Spleen (tissue), 11 donors: ENCODE measurements around the gene POLR2F. TPM values are rescaled to one million over a fixed set of nuclear protein-coding genes. Genes with fewer than 3 reads are reported as not detected.
A peak's percentile ranks its signal among the peaks of the same experiment; 100 is the strongest.

Experiments
- DNase-seq: peaks from one replicate; pipeline ENCODE4 v3.0.0-alpha.2; 2020
- H3K27ac ChIP-seq, 8 donors: fragments of 200-600 bp; sonication (generic) in 7 of 8; 1 replicate in 4 of 8; 2 replicates in 4 of 8; pipeline versions ENCODE4 v1.5.0 to v1.8.0; 2016 to 2021; ENCODE audit warnings: inconsistent platforms in 4 of 8, mild to moderate bottlenecking in 4 of 8, moderate library complexity in 1 of 8
- H3K27me3 ChIP-seq, 7 donors: fragments of 200-600 bp; sonication (generic) in 6 of 7; replicated peaks in 1 of 7; 1 replicate in 4 of 7; 2 replicates in 3 of 7; pipeline versions ENCODE4 v1.5.0 to v1.8.0; 2016 to 2021; ENCODE audit warnings: inconsistent platforms in 3 of 7, mild to moderate bottlenecking in 1 of 7
- H3K36me3 ChIP-seq, 6 donors: fragments of 200-600 bp; sonication (generic) in 5 of 6; 1 replicate in 4 of 6; 2 replicates in 2 of 6; pipeline versions ENCODE4 v1.5.0 to v1.8.0; 2016 to 2021; ENCODE audit warnings: inconsistent platforms in 2 of 6
- H3K4me1 ChIP-seq, 6 donors: fragments of 200-600 bp; sonication (generic) in 5 of 6; 1 replicate in 3 of 6; 2 replicates in 3 of 6; pipeline versions ENCODE4 v1.5.0 to v1.8.0; 2016 to 2021; ENCODE audit warnings: inconsistent platforms in 3 of 6
- H3K4me3 ChIP-seq, 8 donors: fragments of 200-600 bp; sonication (generic) in 7 of 8; 1 replicate in 4 of 8; 2 replicates in 4 of 8; pipeline versions ENCODE4 v1.5.0 to v1.8.0; 2016 to 2021; ENCODE audit warnings: inconsistent platforms in 4 of 8, mild to moderate bottlenecking in 4 of 8, moderate library complexity in 2 of 8
- H3K9me3 ChIP-seq, 8 donors: fragments of 200-600 bp; sonication (generic) in 7 of 8; 1 replicate in 4 of 8; 2 replicates in 4 of 8; pipeline versions ENCODE4 v1.5.0 to v1.8.0; 2016 to 2021; ENCODE audit warnings: inconsistent platforms in 4 of 8
- POLR2A ChIP-seq, 3 donors: fragments of 450-650 bp; IDR thresholded peaks; one replicate each; pipeline ENCODE4 v1.5.1; 2017; ENCODE audit warnings: antibody characterized with exemption in 3 of 3, mild to moderate bottlenecking in 1 of 3
- POLR2AphosphoS5 ChIP-seq, 3 donors: sonication (generic); formaldehyde crosslinking; IDR thresholded peaks; one replicate each; pipeline ENCODE4 v1.5.1; 2017; ENCODE audit warnings: antibody characterized with exemption in 3 of 3
- WGBS, 5 donors: extraction: QIAGEN DNeasy Blood & Tissue Kit in 3 of 5; methylation state at CpG; one replicate each; pipeline versions ENCODE4 v1.1.5 to v1.1.7; 2013 to 2018; 5-methylcytosine and 5-hydroxymethylcytosine counted together
- intact Hi-C: fragments of 100-400 bp; cut with DNase I; formaldehyde crosslinking; loops from one replicate; pipeline ENCODE4 v1.15.0; 2023; ENCODE audit warnings: low total_unique reads
- polyA plus RNA-seq, 3 donors: library from polyadenylated mRNA; stranded (reverse); fragments of 200-250 nt; gene quantifications; one replicate each; pipeline ENCODE4 v1.2.1, GENCODE V29; 2013
- total RNA-seq, 7 donors: library from RNA; depleted of rRNA in 3 of 7; stranded (reverse); fragments of >200 nt in 3 of 7; fragmentation: NEBNext Ultra II Directional in 4 of 7; extraction: Animal tissue kit (Norgen Biotek cat#: 25700) in 4 of 7; gene quantifications; one replicate each; pipeline versions ENCODE4 v1.1.0 to v1.2.1, GENCODE V29; 2016 to 2021
- TF ChIP-seq, protein P1 (sequence below), 11 experiments: fragments of 200-600 bp in 7 of 11; fragments of 450-650 bp in 4 of 11; sonication (generic) in 4 of 11; IDR thresholded peaks in 8 of 11; conservative IDR thresholded peaks in 3 of 11; 1 replicate in 7 of 11; 2 replicates in 4 of 11; pipeline versions ENCODE4 v1.4.0 to v1.8.0; 2016 to 2021; ENCODE audit warnings: antibody characterized with exemption in 11 of 11, inconsistent platforms in 4 of 11, mild to moderate bottlenecking in 1 of 11
- donor health status: healthy with polysubstance abuse.
- donor health status: DM: no; HTN: no; CAD: no; lungs with moderate emphysema.
- donor health status: DM: no; HTN: no; CAD: no.
- donor health status: Bipolar disorder and iron deficiency.
- donor health status: healthy.
- donor health status: DM: no; HTN: no; CAD: no.
- donor health status: DM: yes; HTN: yes; CAD: no.

The POLR2F gene
- total and polyA plus RNA-seq, 10 donors = 28.0 to 111 (median 37.4) TPM

DNA sequence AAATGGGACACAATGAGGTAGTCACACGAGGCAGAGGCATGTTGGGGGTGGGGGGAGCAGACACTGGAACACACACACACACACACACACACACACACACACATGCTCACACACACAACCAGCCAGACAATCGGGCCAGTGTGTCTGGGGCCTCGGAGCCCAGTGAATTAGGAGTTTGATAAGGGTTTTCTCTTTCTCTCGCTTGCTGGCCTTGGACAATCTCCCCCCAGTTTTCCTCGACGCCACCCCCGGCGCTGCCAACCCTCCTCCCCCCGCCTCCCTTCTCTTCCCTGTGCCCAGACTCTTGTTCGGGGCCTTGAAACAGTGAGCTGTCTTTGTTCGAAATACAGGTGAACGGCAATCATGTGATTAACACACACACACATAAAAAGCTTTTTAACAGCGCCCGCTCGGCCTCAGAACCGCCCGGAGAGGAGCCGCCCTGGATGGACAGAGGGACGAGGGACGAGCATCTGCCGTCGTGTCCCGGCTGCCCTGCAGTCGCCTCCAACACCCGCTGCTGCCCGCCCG is 32.3 kb downstream of the POLR2F start:
- no peaks in the 10 kb centered on the region for H3K4me1 ChIP-seq
- WGBS, 5 donors = 84 to 94% (median 89%) methylated on average over 27 of the region's 27 CpGs
- TF ChIP-seq POLR2AphosphoS5 (IDR thresholded peaks at IDR 0.05) (no peak), POLR2A (IDR thresholded peaks at IDR 0.05) (no peak)
- TF ChIP-seq, protein P1, sequence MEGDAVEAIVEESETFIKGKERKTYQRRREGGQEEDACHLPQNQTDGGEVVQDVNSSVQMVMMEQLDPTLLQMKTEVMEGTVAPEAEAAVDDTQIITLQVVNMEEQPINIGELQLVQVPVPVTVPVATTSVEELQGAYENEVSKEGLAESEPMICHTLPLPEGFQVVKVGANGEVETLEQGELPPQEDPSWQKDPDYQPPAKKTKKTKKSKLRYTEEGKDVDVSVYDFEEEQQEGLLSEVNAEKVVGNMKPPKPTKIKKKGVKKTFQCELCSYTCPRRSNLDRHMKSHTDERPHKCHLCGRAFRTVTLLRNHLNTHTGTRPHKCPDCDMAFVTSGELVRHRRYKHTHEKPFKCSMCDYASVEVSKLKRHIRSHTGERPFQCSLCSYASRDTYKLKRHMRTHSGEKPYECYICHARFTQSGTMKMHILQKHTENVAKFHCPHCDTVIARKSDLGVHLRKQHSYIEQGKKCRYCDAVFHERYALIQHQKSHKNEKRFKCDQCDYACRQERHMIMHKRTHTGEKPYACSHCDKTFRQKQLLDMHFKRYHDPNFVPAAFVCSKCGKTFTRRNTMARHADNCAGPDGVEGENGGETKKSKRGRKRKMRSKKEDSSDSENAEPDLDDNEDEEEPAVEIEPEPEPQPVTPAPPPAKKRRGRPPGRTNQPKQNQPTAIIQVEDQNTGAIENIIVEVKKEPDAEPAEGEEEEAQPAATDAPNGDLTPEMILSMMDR (IDR thresholded peaks at IDR 0.05 in 8 of 11, conservative IDR thresholded peaks at IDR 0.05 in 3 of 11) = no peak
- no peak for DNase-seq
- H3K9me3 ChIP-seq = no peaks in the 10 kb centered on the region
- intact Hi-C loops = no loop called here
- H3K36me3 ChIP-seq = peaks cover 0 to 24% (median 0%) of the 10 kb centered on the region in 6 donors
- no peak overlapping the region for H3K27ac ChIP-seq
- no peaks in the 10 kb centered on the region for H3K27me3 ChIP-seq
- no peak overlapping the region for H3K4me3 ChIP-seq

DNA sequence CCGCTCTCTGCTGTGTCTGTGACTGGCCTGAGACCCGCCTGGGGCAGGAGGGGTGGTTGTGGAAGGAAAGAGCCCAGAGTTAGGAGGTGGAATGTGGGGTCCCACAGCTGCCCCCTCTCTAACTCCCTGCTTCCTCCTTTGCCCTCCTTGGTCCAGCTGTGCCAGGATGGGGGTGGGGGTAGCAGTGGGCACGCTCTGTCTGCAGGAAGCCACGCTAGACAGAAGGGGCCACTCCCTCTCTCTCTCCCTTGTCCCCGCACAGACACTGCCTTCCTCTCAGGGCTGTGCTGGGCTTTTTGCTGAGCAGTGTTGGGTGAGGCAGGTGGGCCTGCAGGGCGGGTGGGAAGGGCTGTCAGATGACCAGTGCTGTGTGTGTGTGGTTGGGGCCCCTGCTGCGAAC is 32.9 kb downstream of the POLR2F start:
- intact Hi-C loops = no loop called here
- 54 to 71% (median 68%) methylated on average over 4 to 7 of the region's 7 CpGs for WGBS, 5 donors

DNA sequence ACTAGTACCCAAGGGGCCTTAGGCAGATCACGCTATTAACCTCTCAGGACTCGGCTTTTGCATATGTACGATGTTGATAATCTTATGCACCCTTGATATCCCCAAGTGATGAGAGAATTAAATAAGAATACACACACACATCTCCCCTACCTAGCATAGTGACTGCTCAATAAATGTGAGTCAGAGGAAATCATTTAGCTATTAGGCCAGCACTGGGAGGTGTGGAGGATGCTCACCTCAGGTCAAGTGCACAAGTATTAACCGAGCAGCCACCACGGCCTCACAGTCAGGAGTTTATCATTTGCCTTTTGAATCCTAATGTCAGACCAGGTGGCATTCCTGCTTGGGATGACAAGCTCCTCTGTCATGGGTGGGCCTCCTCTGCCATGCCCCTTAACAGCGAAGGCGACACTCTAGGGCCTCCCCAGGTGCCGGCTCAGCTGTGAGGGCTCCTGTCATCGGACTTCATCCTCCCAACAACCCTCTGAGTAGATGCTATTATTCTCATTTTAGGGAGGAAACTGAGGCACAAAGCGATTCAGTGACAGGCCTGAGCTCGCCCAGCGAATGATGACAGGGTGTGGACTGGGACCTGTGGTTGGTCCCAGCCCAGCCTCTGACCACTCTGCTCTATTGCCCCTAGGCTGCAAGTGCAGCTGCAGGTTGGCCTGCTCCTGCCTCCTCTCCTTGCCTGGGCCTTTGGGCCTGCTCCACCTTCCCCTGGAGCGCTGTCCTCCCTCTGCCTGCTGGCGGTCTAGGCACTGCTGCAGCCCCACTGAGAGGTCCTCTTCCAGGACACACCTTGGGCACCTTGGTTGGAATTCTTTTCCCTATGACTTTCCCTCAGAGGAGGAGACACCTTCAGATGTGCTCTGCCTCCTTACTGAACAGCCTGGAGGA is 35.9 kb downstream of the POLR2F start:
- TF ChIP-seq, protein P1 (IDR thresholded peaks at IDR 0.05 in 8 of 11, conservative IDR thresholded peaks at IDR 0.05 in 3 of 11) = no peak
- TF ChIP-seq POLR2A (IDR thresholded peaks at IDR 0.05) (no peak), POLR2AphosphoS5 (IDR thresholded peaks at IDR 0.05) (no peak)
- DNase-seq = no peak
- 88 to 95% (median 92%) methylated on average over 14 of the region's 14 CpGs for WGBS, 5 donors
- Histone ChIP-seq H3K4me1 (peaks cover 0 to 10% (median 0%) of the 10 kb centered on the region in 6 donors), H3K27ac (no peak overlapping the region), H3K27me3 (no peaks in the 10 kb centered on the region), H3K9me3 (no peaks in the 10 kb centered on the region), H3K36me3 (peaks cover 0 to 19% (median 0%) of the 10 kb centered on the region in 6 donors), H3K4me3 (no peak overlapping the region)
- intact Hi-C loops = no loop called here

More for the DNA sequence above, 32.9 kb downstream of the POLR2F start:
- no peaks in the 10 kb centered on the region for H3K9me3 ChIP-seq
- no peaks in the 10 kb centered on the region for H3K27me3 ChIP-seq
- no peaks in the 10 kb centered on the region for H3K4me1 ChIP-seq
- peaks cover 0 to 23% (median 0%) of the 10 kb centered on the region in 6 donors for H3K36me3 ChIP-seq
- TF ChIP-seq POLR2AphosphoS5 (IDR thresholded peaks at IDR 0.05) = no peak
- TF ChIP-seq, protein P1 (IDR thresholded peaks at IDR 0.05 in 8 of 11, conservative IDR thresholded peaks at IDR 0.05 in 3 of 11) = no peak
- no peak for TF ChIP-seq POLR2A (IDR thresholded peaks at IDR 0.05)
- DNase-seq = no peak
- no peak overlapping the region for H3K4me3 ChIP-seq
- no peak overlapping the region for H3K27ac ChIP-seq

DNA sequence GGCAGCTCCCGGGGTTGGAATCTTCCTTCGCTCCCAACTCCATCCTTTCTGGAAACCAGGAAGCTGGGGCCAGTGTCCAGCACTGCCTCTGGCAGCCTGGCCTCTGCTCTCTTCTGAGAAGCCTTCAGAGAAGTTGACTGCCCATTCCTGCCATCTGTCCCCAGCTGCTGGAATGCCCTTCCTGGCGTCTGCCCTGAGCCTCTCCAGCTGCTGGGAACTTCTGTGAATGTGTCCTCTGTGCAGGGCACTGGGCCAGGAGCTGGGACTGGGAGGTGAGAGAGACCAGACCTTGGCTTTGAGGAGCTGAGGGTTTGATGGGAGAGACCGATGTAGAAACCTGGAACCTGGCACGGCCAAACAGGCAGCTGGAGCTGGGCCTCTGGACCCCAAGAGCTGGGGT is 36.8 kb downstream of the POLR2F start:
- H3K4me1 ChIP-seq = peaks cover 0 to 20% (median 2%) of the 10 kb centered on the region in 6 donors
- peaks cover 0 to 19% (median 0%) of the 10 kb centered on the region in 6 donors for H3K36me3 ChIP-seq
- no peaks in the 10 kb centered on the region for H3K27me3 ChIP-seq
- DNase-seq = no peak
- TF ChIP-seq POLR2AphosphoS5 (IDR thresholded peaks at IDR 0.05) (peak in 1 of 3 donors; percentile 31), POLR2A (IDR thresholded peaks at IDR 0.05) (no peak)
- intact Hi-C loops = no loop called here
- no peaks in the 10 kb centered on the region for H3K9me3 ChIP-seq
- no peak overlapping the region for H3K27ac ChIP-seq
- 50 to 86% (median 78%) methylated on average over 3 to 5 of the region's 5 CpGs for WGBS, 5 donors
- H3K4me3 ChIP-seq = no peak overlapping the region
